Measurements from ENCODE around the gene PDZD7.

GRCh38 chr10:101060036-101060950, 29.4 kb upstream of the PDZD7 start:
- TF ChIP-seq POU6F1 (CRISPR knock-in tag; IDR thresholded peaks at IDR 0.05; ENCODE audit: borderline replicate concordance, low read depth), result no peak
- TF ChIP-seq TCF4 (CRISPR knock-in tag; IDR thresholded peaks at IDR 0.05; ENCODE audit: borderline replicate concordance), result no peak
- TF ChIP-seq ZFP3 (CRISPR knock-in tag; IDR thresholded peaks at IDR 0.05), result no peak

All from SK-N-SH treated with all-trans-retinoic acid at 6 μM for 48 hours (cell line).